HG03571 (cell line): ENCODE data around the gene CCDC183.
A peak's percentile ranks its signal among the peaks of the same experiment; 100 is the strongest.
"Not testable (repeated sequence)": the region's sequence is repeated elsewhere in the genome, so short reads cannot be mapped to it uniquely, and the experiment has no call there.

Source experiments
- ATAC-seq: cut with Tn5 transposase; IDR thresholded peaks from one replicate; pipeline ENCODE4 v1.9.1; 2021; ENCODE audit not compliant: unreplicated experiment

The CCDC183 gene

DNA sequence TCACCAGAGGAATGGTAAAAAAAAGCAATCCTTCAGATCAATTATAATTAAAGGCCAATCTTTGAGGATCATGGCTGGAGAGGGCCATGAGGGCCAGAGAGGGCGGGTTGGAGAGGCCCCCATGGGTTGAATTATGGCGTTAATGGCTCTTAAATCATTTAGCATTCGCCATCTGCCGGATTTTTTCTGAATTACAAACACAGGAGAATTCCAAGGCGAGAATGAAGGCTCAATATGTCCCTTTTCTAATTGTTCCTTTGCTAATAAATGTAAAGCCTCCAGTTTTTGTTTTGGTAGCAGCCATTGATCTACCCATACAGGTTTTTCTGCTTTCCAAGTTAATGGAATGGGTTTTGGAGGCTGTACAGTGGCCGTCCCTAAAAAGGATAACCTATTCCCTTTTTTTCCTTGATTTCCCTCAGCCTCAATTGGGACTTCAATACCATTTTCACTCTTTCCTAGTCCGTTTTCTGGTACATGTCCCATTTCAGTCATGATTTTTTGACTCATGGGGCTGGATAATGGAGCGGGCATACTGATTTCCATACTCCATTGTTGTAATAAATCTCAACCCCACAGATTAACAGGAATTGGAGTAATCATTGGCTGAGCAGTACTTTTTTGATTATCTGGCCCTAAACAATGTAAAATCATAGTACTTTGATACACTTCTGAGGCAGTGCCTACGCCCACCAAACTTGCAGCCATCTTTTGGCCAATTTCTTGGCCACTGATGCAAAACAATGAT, 11.7 kb upstream of the CCDC183 start:
- no peak for ATAC-seq

DNA sequence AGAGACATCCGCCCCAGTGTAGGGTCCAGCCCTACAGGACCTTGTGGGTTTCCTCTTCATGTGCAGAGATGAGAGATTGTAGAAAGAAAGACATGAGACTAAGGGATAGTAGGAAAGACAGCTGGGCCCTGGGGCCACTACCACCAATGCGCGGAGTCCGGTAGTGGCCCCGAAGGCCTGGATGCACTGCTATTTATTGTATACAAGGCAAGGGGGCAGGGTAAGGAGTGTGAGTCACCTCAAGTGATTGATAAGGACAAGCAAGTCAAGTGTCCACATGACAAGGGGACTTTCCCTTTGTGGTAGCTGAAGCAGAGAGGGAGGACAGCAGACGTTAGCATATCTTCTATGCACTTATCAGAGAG, 11.2 kb upstream of the CCDC183 start:
- ATAC-seq = no peak

DNA sequence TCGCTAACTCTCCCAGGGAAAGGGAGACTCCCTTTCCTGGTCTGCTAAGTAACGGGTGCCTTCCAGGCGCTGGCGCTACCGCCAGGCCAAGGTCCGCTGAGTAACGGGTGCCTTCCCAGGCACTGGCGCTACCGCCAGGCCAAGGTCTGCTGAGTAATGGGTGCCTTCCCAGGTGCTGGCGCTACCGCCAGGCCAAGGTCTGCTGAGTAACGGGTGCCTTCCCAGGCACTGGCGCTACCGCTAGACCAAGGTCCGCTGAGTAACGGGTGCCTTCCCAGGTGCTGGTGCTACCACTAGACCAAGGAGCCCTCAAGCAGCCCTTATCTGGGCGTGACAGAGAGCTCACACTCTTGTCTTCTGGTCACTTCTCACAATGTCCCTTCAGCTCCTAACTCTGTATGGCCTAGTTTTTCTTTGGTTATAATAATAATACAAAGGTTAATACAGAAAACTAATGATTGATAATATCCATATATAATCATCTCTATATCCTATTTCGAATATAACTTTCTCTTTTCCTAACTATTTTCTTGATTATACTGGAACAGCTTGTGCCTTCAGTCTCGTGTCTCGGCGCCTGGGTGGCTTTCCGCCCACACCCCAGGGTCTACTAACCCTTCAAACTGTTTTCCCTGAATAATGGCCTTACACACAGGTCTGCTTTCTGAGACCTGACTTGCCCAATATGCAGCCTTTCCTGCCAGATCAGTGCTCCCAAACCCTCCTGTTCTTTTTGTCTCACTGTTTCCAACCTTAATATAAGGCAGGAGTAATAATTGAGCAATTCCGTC, 10.4 kb upstream of the CCDC183 start:
- not testable (repeated sequence) for ATAC-seq

DNA sequence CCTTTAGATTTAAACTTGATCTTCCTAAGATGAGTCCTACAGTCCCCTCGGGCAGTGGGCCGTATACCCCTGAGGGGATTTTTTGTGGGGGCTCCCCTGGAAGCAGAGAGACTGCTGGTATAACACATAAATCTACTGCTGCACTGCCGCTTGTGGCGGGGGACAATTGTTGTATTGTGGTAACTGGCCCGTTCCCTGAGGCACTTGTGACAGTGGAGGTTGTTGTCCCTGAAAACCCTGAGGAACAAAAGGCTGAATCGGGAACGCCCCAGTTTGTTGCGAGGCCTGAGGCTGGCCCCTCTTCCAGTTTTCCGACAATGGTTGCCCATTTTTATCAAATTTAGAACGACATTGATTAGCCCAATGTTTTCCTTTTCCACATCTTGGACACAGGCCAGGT, 9.7 kb upstream of the CCDC183 start:
- ATAC-seq = no peak

DNA sequence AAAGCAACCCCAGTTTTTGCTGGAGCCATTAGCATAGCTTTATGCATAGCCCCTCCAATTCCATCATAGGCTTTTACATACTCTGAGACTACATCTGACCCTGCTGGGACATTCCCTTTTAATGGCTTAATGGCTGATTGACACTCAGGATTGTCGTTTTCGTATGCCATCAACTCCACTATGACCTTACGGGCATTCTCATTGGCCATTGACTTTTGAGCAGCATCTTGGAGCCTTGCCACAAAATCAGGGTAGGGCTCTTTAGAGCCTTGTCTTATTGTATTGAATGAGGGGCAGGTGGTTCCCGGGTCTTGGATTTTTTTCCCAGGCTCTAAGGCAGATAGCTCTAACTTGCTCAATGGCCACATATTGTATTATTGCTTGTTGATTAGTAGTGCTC, 9.2 kb upstream of the CCDC183 start:
- not testable (repeated sequence) for ATAC-seq

DNA sequence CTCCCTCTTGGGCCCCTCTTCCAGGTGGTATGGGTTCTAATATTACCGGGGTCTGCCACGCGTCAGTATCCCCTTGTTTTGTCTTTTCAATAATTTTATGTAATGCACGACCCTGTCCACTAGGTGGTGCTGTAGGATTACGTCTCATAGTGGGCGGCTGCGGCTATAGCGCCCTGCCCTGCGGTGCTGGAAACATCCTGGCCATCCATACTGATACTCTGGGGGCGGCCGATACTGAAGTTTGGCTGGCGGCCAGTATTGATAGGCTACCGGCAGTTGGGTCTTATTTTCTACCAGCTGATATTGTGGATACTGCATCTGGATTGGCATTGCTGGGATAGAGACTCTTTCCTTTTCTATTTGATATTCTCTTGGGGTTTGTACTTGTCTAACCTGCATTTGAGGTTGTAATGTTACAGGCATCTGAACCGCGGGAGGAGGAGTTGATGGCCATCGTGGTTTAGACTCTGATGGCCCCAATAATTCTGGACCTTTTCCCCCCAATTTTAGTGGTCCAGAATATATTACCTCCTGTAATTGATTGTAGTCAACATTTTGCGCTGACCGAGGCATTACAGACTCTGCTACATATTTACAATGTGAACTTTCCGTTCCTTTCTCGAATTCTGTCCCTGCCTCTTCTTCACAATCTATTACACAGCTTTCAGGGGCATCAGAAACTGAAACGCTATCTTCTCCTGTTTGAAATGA, 8.3 kb upstream of the CCDC183 start:
- no peak for ATAC-seq

DNA sequence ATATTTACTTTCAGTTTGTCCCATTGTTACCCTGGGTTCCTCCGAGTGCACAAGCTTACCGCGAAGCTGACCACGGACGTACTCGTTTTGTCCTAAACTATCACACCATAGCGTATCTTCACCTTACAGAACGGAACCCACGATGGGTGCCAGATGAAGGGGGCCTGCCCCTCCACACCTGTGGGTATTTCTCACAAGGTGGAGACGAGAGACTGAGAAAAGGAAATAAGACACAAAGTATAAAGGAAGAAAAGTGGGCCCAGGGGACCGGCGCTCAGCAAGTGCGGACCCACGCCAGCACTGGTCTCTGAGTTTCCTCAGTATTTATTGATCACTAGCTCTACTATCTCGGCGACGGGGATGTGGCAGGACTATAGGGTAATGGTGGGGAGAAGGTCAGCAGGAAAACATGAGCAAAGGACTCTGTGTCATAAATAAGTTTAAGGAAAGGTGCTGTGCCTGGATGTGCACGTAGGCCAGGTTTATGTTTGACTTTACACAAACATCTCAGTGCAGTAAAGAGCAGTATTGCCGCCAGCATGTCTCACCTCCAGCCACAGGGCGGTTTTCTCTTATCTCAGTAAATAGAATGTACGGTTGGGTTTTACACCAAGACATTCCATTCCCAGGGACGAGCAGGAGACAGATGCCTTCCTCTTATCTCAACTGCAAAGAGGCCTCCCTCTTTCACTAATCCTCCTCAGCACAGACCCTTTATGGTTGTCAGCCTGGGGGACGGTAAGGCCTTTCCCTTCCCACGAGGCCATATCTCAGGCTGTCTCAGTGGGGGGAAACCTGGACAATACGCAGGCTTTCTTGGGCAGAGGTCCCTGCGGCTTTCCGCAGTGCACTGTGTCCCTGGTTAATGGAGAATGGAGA, 7.3 kb upstream of the CCDC183 start:
- not testable (repeated sequence) for ATAC-seq

DNA sequence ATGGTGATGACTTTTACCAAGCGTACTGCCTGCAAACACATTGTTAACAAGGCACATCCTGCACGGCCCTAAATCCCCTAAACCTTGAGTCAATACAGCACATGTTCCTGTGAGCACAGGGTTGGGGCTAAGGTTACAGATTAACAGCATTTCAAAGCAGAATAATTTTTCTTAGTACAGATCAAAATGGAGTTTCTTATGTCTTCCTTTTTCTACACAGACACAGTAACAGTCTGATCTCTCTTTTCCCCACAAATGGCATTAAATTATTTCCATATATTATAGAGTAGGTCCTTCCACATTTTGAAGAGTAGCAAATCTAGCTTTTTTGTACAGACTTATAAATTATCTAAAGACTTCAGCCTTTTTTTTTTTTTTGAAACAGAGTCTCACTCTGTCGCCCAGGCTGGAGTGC, 6.6 kb upstream of the CCDC183 start:
- no peak for ATAC-seq

DNA sequence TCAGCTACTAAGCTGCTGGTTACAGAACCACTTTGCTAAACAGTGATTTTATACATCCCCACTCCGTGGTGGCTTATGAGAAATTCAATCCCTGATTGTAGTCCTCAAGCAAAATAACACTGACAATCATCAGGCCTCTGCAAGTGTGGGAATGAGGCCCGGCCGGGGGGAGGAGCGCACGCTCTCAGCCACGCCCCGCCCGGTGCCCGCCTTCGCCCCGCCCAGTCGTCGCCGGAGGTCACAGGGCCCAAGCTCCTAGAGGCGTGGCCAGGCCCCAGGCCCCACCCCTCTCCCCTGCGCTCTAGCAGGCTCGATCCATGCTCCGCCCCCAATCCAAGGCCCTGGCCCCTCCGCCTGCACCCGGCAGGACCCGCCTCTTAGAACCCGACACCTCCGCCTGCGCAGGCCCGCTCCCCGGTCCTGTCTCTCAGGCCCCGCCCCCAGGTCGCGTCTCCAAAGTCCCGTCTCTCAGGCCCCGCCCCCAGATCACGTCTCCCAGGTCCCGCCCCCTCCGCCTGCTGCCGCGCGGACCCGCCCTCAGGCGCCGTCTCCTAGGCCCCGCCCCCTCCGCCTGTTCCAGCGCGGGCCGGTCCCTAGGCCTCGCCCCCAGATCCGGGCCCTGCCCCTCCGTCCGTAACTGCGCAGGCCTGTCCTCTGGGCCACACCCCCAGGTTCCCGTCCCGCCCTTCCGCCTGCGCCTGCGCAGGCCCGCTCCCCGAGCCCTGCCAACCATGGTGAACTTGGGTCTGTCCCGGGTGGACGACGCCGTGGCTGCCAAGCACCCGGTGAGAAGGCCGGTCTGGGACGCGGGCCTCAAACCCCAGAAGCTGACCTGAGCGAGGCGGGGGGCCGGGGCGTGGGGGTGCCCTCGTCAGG, 5.3 kb upstream of the CCDC183 start, which contains the start of gene TMEM141:
Gene TMEM141 (plus strand): TSS at position 705 of the 876 bp plus-strand sequence. CDS start 27 bp downstream, at position 732.
- peak; percentile 88 for ATAC-seq

DNA sequence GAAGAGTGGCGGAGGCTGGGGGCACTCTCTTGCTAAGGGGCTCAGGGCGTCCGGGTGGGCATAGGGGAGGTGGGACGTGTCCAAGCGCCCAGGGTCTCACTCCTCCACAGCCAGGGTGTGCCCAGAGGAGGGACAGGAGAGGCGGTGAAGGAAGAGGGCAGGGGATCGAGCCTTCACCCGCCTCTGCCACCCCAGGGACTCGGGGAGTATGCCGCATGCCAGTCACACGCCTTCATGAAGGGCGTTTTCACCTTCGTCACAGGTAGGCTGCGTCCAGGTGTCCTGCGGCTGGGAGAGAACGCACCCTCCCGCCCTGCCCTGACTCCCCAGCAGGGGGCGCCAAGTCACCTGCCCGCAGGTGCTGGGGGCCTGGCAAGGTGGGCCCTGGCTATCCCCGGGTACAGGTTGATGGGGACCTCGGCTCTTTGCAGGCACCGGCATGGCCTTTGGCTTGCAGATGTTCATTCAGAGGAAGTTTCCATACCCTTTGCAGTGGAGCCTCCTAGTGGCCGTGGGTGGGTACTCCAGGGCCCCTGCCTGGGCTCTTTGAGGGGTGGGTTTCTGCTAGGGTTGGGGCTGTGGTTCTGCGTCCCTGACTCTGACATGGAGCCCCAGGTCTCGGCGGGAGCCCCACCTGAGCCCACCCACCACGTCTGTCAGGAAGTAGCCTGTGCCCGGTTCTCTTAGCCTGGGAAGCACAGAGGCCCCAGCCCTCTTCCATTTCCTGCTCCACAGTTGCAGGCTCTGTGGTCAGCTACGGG, 4.4 kb upstream of the CCDC183 start:
- ATAC-seq = no peak

DNA sequence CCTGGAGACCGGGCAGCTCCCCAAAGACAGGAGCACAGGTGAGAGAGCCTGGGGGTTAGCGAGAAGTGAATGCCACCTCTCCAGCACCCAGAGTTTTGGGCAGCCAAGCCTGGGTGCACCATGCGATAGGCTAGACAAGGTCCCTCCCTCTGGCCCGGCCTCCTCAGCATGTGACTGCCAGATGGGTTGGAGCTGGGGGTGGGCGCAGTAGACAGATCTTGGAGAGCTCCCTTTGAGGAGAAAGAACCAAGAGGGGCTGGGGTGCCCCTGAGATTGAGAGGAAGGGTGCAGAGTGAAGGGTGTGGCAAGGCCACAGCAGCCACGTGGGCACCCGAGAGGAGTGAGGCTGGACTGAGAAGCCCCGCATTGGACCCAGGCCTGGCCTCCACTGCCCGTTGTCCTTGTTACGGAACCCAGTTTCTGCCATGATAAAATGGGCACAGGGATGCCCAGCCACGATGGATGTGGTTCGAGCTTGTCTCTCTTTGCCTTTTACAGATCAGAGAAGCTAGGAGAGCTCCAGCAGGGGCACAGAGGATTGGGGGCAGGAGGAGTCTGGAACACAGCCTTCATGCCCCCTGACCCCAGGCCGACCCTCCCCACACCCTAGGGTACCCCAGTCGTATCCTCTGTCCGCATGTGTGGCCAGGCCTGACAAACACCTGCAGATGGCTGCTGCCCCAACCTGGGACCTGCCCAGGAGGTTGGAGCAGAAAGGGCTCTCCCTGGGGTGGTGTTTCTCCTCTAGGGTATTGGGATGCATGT, 3.6 kb upstream of the CCDC183 start:
- no peak for ATAC-seq

DNA sequence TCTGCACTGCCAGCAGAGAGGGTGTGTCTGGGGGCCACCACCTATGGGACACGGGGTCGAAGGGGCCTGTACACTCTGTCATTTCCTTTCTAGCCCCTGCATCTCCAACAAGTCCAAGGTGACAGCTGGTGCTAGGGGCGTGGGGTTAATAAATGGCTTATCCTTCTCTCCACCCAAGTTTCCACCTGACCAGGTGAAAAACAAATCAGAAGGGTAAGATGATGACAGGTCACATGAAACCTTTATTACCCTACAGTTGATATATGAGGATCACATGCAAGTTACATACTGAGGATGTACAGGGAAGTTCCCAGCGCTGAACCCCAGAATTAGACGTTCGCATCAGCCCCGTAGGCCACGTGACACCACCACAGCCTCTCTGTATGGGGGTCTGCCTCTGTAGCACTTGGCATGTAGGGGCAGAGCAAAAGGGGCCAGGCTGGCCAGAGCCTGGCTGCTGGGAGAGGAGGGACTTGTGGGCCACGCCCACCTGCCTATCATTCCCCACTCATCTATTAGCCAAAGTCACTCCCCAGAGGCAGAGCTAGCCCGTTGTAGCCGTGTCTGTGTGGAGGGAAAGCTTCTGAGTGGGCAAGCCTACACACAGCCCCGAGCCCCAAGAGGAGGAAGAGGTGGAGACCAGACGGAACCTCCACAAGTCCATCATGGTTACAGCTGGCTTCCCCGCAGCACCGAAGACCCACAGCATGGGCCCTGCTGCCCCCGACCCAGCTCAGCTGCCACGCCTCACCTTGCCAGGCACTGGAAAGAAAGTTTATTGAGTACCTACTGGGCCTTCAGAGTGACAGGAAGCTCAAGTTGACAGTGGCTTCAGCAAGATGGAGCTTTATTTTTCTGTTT, 2.8 kb upstream of the CCDC183 start:
- no peak for ATAC-seq

DNA sequence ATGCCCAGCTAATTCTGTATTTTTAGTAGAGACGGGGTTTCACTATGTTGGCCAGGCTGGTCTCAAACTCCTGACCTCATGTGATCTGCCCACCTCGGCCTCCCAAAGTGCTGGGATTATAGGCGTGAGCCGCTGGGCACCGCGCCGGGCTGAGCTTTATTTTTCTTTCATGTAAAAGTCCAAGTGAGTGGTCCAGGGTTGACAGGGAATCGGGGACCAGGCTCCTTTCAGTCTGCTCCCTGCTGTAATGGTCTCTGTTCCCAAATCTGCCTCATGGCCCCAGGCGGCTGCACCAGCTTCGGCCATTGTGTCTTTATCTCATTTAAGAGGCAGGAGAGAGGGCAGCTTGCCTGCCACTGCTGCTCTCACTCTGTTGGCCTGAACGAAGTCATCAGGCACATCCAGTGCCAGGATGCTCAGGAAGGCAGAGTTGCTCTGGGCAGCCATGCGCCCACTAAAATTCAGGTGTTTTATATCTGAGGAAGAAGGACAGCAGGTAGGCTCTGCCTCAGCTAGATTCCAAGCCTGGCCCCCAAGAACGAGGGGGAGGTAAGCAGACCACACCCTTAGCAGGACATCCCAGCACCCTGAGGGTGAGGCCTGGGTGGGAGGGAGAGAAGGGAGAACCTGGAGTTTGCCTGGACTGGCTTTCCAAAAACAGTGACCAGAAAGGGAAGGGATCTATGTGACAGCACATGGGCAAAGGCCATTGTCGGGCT, 1.7 kb upstream of the CCDC183 start:
- ATAC-seq = no peak

DNA sequence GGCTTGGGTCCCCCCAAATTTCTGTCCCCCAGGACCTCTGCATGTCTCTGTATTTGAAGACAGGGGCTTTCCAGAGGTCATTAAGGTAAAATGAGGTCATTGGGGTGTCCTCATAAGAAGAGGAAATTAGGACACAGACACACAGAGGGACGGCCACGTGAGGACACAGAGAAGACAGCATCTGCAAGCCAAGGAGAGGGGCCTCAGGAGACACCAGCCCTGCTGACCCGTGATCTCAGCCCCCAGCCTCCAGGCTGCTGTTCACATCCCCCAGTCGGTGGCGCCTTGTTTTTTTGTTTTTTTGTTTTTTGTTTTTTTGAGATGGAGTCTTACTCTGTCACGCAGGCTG, 1.2 kb upstream of the CCDC183 start:
- no peak for ATAC-seq

DNA sequence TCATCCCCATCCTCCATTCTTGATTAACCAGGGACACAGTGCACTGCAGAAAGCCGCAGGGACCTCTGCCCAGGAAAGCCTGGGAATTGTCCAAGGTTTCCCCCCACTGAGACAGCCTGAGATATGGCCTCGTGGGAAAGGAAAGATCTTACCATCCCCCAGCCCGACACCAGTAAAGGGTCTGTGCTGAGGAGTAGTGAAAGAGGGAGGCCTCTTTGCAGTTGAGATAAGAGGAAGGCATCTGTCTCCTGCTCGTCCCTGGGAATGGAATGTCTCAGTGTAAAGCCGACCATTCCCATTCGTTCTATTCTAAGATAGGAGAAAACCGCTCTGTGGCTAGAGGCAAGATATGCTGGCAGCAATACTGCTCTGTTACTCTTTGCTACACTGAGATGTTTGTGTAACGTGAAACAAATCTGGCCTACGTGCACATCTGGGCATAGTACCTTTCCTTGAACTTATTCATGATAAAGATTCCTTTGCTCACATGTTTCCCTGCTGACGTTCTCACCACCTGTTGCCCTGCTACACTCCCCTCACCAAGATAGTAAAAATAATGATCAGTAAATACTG, 723 bp downstream of the CCDC183 start:
- not testable (repeated sequence) for ATAC-seq

DNA sequence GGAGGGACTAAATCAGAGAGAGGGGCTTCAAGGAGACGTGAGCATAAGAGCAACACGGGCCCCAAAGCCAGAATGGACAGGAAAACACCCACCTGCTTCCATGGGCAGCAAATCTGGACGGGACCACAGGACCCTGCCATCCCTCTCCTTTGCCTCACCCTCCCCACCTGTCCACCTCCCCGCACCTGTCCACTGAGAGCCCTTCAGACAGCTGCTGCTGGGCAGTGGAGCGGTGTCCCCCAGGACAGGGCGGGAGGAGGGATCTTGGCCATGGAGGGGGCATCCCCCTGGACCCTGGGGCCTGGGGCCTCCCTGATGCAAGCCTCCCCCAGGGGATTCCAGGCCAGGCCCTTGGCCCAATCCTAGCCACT, 2.6 kb downstream of the CCDC183 start:
- ATAC-seq = no peak
